ENCODE measurements around the gene RPTN.

RPTN gene

GRCh38 chr1:152159144-152159543 lies at the start of gene RPTN:
Gene RPTN (minus strand): TSS chr1:152159228. CDS start chr1:152157889, 1,339 bp downstream.
- no peak for DNase-seq

- no peak for DNase-seq
These were observed 40.0 kb upstream of the RPTN start for GRCh38 chr1:152198982-152199381.

GRCh38 chr1:152197361-152197941 lies 38.4 kb upstream of the RPTN start:
- DNase-seq = no peak

GRCh38 chr1:152191711-152192110 lies 32.7 kb upstream of the RPTN start:
- DNase-seq = no peak

GRCh38 chr1:152191260-152191659 lies 32.2 kb upstream of the RPTN start:
- no peak for DNase-seq

- DNase-seq = no peak
These were observed 31.6 kb upstream of the RPTN start for GRCh38 chr1:152190589-152190988.

- DNase-seq = peak; percentile 42 to 84
These were observed 30.8 kb upstream of the RPTN start for GRCh38 chr1:152189657-152190442.

GRCh38 chr1:152188673-152189591 lies 29.9 kb upstream of the RPTN start:
- DNase-seq = peak; percentile 16 to 73

GRCh38 chr1:152186556-152187285 lies 27.7 kb upstream of the RPTN start:
- DNase-seq = no peak

GRCh38 chr1:152185544-152186391 lies 26.7 kb upstream of the RPTN start:
- peak; percentile 70 to 87 for DNase-seq

- DNase-seq = no peak
These were observed 23.9 kb upstream of the RPTN start for GRCh38 chr1:152182944-152183361.

- no peak for DNase-seq
These were observed 23.4 kb upstream of the RPTN start for GRCh38 chr1:152182431-152182830.

- DNase-seq = no peak
These were observed 20.5 kb upstream of the RPTN start for GRCh38 chr1:152179566-152179965.

- DNase-seq = no peak
These were observed 11.4 kb upstream of the RPTN start for GRCh38 chr1:152170287-152170905.

- no peak for DNase-seq
These were observed 10.5 kb upstream of the RPTN start for GRCh38 chr1:152169366-152170025.

GRCh38 chr1:152168535-152168868 lies 9.5 kb upstream of the RPTN start:
- no peak for DNase-seq

- no peak for DNase-seq
These were observed 9.0 kb upstream of the RPTN start for GRCh38 chr1:152167835-152168534.

GRCh38 chr1:152166966-152167365 lies 7.9 kb upstream of the RPTN start:
- DNase-seq = no peak

GRCh38 chr1:152165286-152166077 lies 6.5 kb upstream of the RPTN start:
- DNase-seq = no peak

Measured in NCI-H526 (cell line).